ENCODE measurements around the gene KIF6.

The KIF6 gene

DNA sequence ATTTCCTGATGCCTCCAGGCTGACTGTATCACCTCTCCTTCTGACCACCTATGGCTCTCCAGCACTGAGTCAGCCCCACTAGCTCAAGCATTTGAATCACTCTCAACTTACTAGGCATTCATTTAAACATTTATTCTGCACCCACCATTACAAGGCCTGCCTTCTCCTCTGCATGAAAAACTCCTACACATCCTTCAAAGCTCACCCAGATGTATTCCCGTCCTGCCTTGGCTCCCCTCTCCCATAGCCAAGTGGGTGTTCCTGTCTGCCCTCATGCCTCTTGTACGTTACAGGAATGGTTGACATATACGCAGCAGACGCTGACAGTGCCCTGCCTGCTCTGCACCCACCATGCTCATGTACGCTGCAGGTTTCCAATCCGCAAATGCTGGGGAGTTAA is 432.6 kb downstream of the KIF6 start:
- CTCF ChIA-PET, result interaction anchor here (0.6 to 4.4 kb wide), 6 partner anchors 8 to 289 kb away, joined by 3 to 27 read pairs (median 4); no protein-coding TSS in a partner anchor
- no peaks in the 10 kb centered on the region for H3K36me3 ChIP-seq (ENCODE audit: control insufficient read depth in 2 of 2, insufficient read depth in 1 of 2, low read length in 2 of 2)
- 0 out of 2 replicates have a peak, but pooled peaks cover 2% of the 10 kb centered on the region for H3K4me1 ChIP-seq (ENCODE audit: control insufficient read depth, insufficient read depth, low read length)
- TF ChIP-seq KLF1 (tag by site-specific recombination; IDR thresholded peaks at IDR 0.05) (no peak), ZFP3 (tag by site-specific recombination; IDR thresholded peaks at IDR 0.05; ENCODE audit: low read depth) (peak; percentile 74), ZFHX2 (tag by site-specific recombination; conservative IDR thresholded peaks at IDR 0.05) (peak; percentile 64), EGR2 (tag by site-specific recombination; IDR thresholded peaks at IDR 0.05; ENCODE audit: low read depth) (peak; percentile 70)
- H3K27ac ChIP-seq (ENCODE audit: extremely low read depth, low read depth, low read length), result no peak overlapping the region
- no peaks in the 10 kb centered on the region for H3K9me3 ChIP-seq (ENCODE audit: control insufficient read depth, insufficient read depth, low read depth, low read length)
- POLR2A ChIA-PET, result no interaction called here
- no peak overlapping the region for H3K4me3 ChIP-seq (ENCODE audit: low read depth, low read length)

DNA sequence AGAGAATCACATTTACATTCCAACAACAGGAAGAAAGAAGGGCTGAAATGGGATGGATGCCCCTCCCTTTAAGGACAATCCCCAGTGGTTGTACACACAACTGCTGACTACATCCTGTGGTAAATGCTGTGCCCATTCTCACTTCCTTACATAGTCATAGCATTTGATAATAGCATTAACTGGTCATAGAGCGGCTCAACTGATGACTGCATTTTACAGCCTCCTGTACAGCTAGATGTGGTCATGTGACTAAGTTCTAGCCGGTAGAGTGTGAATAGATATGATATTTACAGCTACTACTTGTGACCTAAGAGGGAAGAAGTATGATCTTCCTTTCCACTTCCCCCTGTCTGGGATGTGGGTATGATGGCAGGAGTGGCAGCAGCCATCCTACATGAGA is 435.7 kb downstream of the KIF6 start:
- ChIA-PET CTCF (interaction anchor here (0.6 to 4.4 kb wide), 3 partner anchors 13 to 287 kb away, joined by 3 to 27 read pairs (median 4); no protein-coding TSS in a partner anchor), POLR2A (no interaction called here)
- TF ChIP-seq SETDB1 (IDR thresholded peaks at IDR 0.05; ENCODE audit: insufficient read length, low read length) (peak; percentile 37), ZNF530 (tag by site-specific recombination; IDR thresholded peaks at IDR 0.05; ENCODE audit: low read depth) (no peak), TRIM28 (IDR thresholded peaks at IDR 0.05; ENCODE audit: borderline replicate concordance, low read length) (peak; percentile 54; the same call in 1 of the 2 replicates), MYNN (tag by site-specific recombination; IDR thresholded peaks at IDR 0.05; ENCODE audit: borderline replicate concordance) (no peak), HOXC10 (CRISPR knock-in tag; IDR thresholded peaks at IDR 0.05) (no peak), ZNF114 (tag by site-specific recombination; IDR thresholded peaks at IDR 0.05) (no peak), ZNF174 (tag by site-specific recombination; IDR thresholded peaks at IDR 0.05) (no peak), MZF1 (tag by site-specific recombination; IDR thresholded peaks at IDR 0.05; ENCODE audit: borderline replicate concordance) (peak; percentile 79; the same call in 1 of the 2 replicates)
- TF ChIP-seq, protein P1, sequence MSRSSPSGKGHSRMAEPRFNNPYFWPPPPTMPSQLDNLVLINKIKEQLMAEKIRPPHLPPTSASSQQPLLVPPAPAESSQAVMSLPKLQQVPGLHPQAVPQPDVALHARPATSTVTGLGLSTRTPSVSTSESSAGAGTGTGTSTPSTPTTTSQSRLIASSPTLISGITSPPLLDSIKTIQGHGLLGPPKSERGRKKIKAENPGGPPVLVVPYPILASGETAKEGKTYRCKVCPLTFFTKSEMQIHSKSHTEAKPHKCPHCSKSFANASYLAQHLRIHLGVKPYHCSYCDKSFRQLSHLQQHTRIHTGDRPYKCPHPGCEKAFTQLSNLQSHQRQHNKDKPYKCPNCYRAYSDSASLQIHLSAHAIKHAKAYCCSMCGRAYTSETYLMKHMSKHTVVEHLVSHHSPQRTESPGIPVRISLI (tag by site-specific recombination; IDR thresholded peaks at IDR 0.05), result no peak
- H3K4me1 ChIP-seq (ENCODE audit: control insufficient read depth, insufficient read depth, low read length), result 0 out of 2 replicates have a peak, but pooled peaks cover 2% of the 10 kb centered on the region
- H3K4me3 ChIP-seq (ENCODE audit: low read depth, low read length), result no peak overlapping the region
- H3K9me3 ChIP-seq (ENCODE audit: control insufficient read depth, insufficient read depth, low read depth, low read length), result no peaks in the 10 kb centered on the region
- no peak overlapping the region for H3K27ac ChIP-seq (ENCODE audit: extremely low read depth, low read depth, low read length)
- H3K36me3 ChIP-seq (ENCODE audit: control insufficient read depth in 2 of 2, insufficient read depth in 1 of 2, low read length in 2 of 2), result no peaks in the 10 kb centered on the region

DNA sequence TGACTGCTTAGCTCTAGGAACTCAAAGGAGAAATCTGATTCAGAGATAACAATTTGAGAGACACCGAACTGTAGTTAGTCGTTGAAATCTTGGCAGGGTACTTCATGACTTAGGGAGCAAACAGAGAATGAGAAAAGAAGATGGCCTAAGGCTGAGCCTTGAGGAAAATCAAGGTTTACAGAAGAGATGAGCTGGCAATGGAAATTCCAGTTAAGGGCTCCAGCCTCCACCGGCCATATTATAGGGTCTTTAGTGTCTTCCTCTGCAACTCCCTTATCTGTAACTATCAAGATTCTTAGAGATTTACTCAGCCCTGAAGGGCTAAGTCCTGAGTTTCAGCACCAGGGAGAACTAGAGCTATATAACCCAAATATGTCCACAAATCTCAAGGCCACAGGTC is 437.6 kb downstream of the KIF6 start:
- Histone ChIP-seq H3K36me3 (ENCODE audit: control insufficient read depth in 2 of 2, insufficient read depth in 1 of 2, low read length in 2 of 2) (no peaks in the 10 kb centered on the region), H3K27ac (ENCODE audit: extremely low read depth, low read depth, low read length) (no peak overlapping the region), H3K4me3 (ENCODE audit: low read depth, low read length) (no peak overlapping the region), H3K4me1 (ENCODE audit: control insufficient read depth, insufficient read depth, low read length) (0 out of 2 replicates have a peak, but pooled peaks cover 2% of the 10 kb centered on the region), H3K9me3 (ENCODE audit: control insufficient read depth, insufficient read depth, low read depth, low read length) (no peaks in the 10 kb centered on the region)
- ChIA-PET CTCF (interaction anchor here (0.7 to 1.6 kb wide), 3 partner anchors 15 to 741 kb away, joined by 3 to 6 read pairs (median 3); no protein-coding TSS in a partner anchor), POLR2A (no interaction called here)
- TF ChIP-seq, protein P2, sequence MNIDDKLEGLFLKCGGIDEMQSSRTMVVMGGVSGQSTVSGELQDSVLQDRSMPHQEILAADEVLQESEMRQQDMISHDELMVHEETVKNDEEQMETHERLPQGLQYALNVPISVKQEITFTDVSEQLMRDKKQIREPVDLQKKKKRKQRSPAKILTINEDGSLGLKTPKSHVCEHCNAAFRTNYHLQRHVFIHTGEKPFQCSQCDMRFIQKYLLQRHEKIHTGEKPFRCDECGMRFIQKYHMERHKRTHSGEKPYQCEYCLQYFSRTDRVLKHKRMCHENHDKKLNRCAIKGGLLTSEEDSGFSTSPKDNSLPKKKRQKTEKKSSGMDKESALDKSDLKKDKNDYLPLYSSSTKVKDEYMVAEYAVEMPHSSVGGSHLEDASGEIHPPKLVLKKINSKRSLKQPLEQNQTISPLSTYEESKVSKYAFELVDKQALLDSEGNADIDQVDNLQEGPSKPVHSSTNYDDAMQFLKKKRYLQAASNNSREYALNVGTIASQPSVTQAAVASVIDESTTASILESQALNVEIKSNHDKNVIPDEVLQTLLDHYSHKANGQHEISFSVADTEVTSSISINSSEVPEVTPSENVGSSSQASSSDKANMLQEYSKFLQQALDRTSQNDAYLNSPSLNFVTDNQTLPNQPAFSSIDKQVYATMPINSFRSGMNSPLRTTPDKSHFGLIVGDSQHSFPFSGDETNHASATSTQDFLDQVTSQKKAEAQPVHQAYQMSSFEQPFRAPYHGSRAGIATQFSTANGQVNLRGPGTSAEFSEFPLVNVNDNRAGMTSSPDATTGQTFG (tag by site-specific recombination; IDR thresholded peaks at IDR 0.05; ENCODE audit: borderline replicate concordance), result no peak
- no peak for TF ChIP-seq ZNF623 (tag by site-specific recombination; IDR thresholded peaks at IDR 0.05)
- no peak for TF ChIP-seq ZNF677 (tag by site-specific recombination; IDR thresholded peaks at IDR 0.05)
- TF ChIP-seq ZNF544 (tag by site-specific recombination; IDR thresholded peaks at IDR 0.05), result no peak
- TF ChIP-seq, protein P1 (tag by site-specific recombination; IDR thresholded peaks at IDR 0.05), result no peak
- TF ChIP-seq ZNF549 (tag by site-specific recombination; IDR thresholded peaks at IDR 0.05), result no peak
- TF ChIP-seq, protein P3, sequence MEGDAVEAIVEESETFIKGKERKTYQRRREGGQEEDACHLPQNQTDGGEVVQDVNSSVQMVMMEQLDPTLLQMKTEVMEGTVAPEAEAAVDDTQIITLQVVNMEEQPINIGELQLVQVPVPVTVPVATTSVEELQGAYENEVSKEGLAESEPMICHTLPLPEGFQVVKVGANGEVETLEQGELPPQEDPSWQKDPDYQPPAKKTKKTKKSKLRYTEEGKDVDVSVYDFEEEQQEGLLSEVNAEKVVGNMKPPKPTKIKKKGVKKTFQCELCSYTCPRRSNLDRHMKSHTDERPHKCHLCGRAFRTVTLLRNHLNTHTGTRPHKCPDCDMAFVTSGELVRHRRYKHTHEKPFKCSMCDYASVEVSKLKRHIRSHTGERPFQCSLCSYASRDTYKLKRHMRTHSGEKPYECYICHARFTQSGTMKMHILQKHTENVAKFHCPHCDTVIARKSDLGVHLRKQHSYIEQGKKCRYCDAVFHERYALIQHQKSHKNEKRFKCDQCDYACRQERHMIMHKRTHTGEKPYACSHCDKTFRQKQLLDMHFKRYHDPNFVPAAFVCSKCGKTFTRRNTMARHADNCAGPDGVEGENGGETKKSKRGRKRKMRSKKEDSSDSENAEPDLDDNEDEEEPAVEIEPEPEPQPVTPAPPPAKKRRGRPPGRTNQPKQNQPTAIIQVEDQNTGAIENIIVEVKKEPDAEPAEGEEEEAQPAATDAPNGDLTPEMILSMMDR (tag by site-specific recombination; IDR thresholded peaks at IDR 0.05), result no peak
- TF ChIP-seq ZNF624 (tag by site-specific recombination; IDR thresholded peaks at IDR 0.05), result no peak
- TF ChIP-seq ZNF423 (tag by site-specific recombination; IDR thresholded peaks at IDR 0.05), result no peak
- TF ChIP-seq, protein P4, sequence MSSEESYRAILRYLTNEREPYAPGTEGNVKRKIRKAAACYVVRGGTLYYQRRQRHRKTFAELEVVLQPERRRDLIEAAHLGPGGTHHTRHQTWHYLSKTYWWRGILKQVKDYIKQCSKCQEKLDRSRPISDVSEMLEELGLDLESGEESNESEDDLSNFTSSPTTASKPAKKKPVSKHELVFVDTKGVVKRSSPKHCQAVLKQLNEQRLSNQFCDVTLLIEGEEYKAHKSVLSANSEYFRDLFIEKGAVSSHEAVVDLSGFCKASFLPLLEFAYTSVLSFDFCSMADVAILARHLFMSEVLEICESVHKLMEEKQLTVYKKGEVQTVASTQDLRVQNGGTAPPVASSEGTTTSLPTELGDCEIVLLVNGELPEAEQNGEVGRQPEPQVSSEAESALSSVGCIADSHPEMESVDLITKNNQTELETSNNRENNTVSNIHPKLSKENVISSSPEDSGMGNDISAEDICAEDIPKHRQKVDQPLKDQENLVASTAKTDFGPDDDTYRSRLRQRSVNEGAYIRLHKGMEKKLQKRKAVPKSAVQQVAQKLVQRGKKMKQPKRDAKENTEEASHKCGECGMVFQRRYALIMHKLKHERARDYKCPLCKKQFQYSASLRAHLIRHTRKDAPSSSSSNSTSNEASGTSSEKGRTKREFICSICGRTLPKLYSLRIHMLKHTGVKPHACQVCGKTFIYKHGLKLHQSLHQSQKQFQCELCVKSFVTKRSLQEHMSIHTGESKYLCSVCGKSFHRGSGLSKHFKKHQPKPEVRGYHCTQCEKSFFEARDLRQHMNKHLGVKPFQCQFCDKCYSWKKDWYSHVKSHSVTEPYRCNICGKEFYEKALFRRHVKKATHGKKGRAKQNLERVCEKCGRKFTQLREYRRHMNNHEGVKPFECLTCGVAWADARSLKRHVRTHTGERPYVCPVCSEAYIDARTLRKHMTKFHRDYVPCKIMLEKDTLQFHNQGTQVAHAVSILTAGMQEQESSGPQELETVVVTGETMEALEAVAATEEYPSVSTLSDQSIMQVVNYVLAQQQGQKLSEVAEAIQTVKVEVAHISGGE (tag by site-specific recombination; conservative IDR thresholded peaks at IDR 0.05; ENCODE audit: low read depth), result no peak
